Measurements from ENCODE around the gene RRP36. TPM values are rescaled to one million over a fixed set of nuclear protein-coding genes. Genes with fewer than 3 reads are reported as not detected.

RRP36 gene
- total and polyA plus RNA-seq, 2 donors from 2014 or later: 49.2 to 55.2 TPM

- FAIRE-seq: no peak
- TF ChIP-seq CTCF (IDR thresholded peaks at IDR 0.05; ENCODE audit: borderline replicate concordance, extremely low read depth, insufficient read depth): no peak
Observed at GRCh38 chr6:43062818-43063217, 41.4 kb downstream of the RRP36 start.

GRCh38 chr6:43070028-43070632, 48.7 kb downstream of the RRP36 start:
- intact Hi-C loops (cut with DNase I): no loop called here
- peaks cover 0 to 30% (median 27%) of the 10 kb centered on the region in 3 donors for H3K36me3 ChIP-seq (ENCODE audit: control insufficient read depth in 2 of 3, insufficient read depth in 3 of 3, low read length in 3 of 3)
- H3K4me1 ChIP-seq (ENCODE audit: control insufficient read depth in 2 of 3, insufficient read depth in 2 of 3, low read depth in 1 of 3, low read length in 3 of 3): no peaks in the 10 kb centered on the region
- TF ChIP-seq CTCF (IDR thresholded peaks at IDR 0.05; ENCODE audit: borderline replicate concordance, extremely low read depth, insufficient read depth): peak; percentile 20
- H3K4me3 ChIP-seq (ENCODE audit: low read length in 3 of 3): no peak overlapping the region
- FAIRE-seq (no peak), DNase-seq (peak in 3 of 5 donors; percentile 56 to 89 (median 75))
- H3K27ac ChIP-seq (ENCODE audit: low read depth in 2 of 2, low read length in 2 of 2): no peak overlapping the region
- no peak overlapping the region for H3K9ac ChIP-seq (ENCODE audit: low read length in 3 of 3)
- no peaks in the 10 kb centered on the region for H3K9me3 ChIP-seq (ENCODE audit: control insufficient read depth in 2 of 3, insufficient read depth in 1 of 3, low read length in 3 of 3)
- no peaks in the 10 kb centered on the region for H3K27me3 ChIP-seq (ENCODE audit: control insufficient read depth, insufficient read depth, low read length)

More at GRCh38 chr6:43062818-43063217, 41.4 kb downstream of the RRP36 start:
- no peak for DNase-seq
- H3K27me3 ChIP-seq (ENCODE audit: control insufficient read depth, insufficient read depth, low read length): no peaks in the 10 kb centered on the region
- H3K27ac ChIP-seq (ENCODE audit: low read depth in 2 of 2, low read length in 2 of 2): no peak overlapping the region
- H3K4me1 ChIP-seq (ENCODE audit: control insufficient read depth in 2 of 3, insufficient read depth in 2 of 3, low read depth in 1 of 3, low read length in 3 of 3): peaks cover 0 to 28% (median 3%) of the 10 kb centered on the region in 3 donors
- intact Hi-C loops (cut with DNase I): no loop called here
- H3K9me3 ChIP-seq (ENCODE audit: control insufficient read depth in 2 of 3, insufficient read depth in 1 of 3, low read length in 3 of 3): no peaks in the 10 kb centered on the region
- peaks cover 0 to 34% (median 19%) of the 10 kb centered on the region in 3 donors for H3K36me3 ChIP-seq (ENCODE audit: control insufficient read depth in 2 of 3, insufficient read depth in 3 of 3, low read length in 3 of 3)
- H3K9ac ChIP-seq (ENCODE audit: low read length in 3 of 3): no peak overlapping the region
- H3K4me3 ChIP-seq (ENCODE audit: low read length in 3 of 3): no peak overlapping the region

- DNase-seq: peak; percentile 82 to 97 (median 89)
- no peak overlapping the region for H3K27ac ChIP-seq (ENCODE audit: low read depth in 2 of 2, low read length in 2 of 2)
- peaks cover 0 to 6% (median 0%) of the 10 kb centered on the region in 3 donors for H3K4me1 ChIP-seq (ENCODE audit: control insufficient read depth in 2 of 3, insufficient read depth in 2 of 3, low read depth in 1 of 3, low read length in 3 of 3)
- H3K4me3 ChIP-seq (ENCODE audit: low read length in 3 of 3): no peak overlapping the region
- TF ChIP-seq CTCF (IDR thresholded peaks at IDR 0.05; ENCODE audit: borderline replicate concordance, extremely low read depth, insufficient read depth): no peak
- intact Hi-C loops (cut with DNase I): no loop called here
- no peaks in the 10 kb centered on the region for H3K9me3 ChIP-seq (ENCODE audit: control insufficient read depth in 2 of 3, insufficient read depth in 1 of 3, low read length in 3 of 3)
- no peak for FAIRE-seq
- no peak overlapping the region for H3K9ac ChIP-seq (ENCODE audit: low read length in 3 of 3)
- peaks cover 0 to 13% (median 12%) of the 10 kb centered on the region in 3 donors for H3K36me3 ChIP-seq (ENCODE audit: control insufficient read depth in 2 of 3, insufficient read depth in 3 of 3, low read length in 3 of 3)
- H3K27me3 ChIP-seq (ENCODE audit: control insufficient read depth, insufficient read depth, low read length): no peaks in the 10 kb centered on the region
Observed at GRCh38 chr6:43074847-43075669, 53.6 kb downstream of the RRP36 start.

Data from kidney (tissue), 14 donors.